Ovary (tissue), 9 donors: Measurements from ENCODE around the gene PIK3R1. TPM values are rescaled to one million over a fixed set of nuclear protein-coding genes. Genes with fewer than 3 reads are reported as not detected.

ENCODE experiments used
- DNase-seq, 5 donors: peaks; one replicate each; pipeline ENCODE4 v3.0.0-alpha.2; 2019 to 2020
- H3K27ac ChIP-seq, 2 donors: fragments of 200-600 bp; one replicate each; pipeline versions ENCODE4 v1.5.1 to v1.8.0; 2019 to 2022
- H3K27me3 ChIP-seq: fragments of 200-600 bp; one replicate; pipeline ENCODE4 v1.8.0; 2022
- H3K36me3 ChIP-seq: fragments of 200-600 bp; sonication (generic); one replicate; pipeline ENCODE4 v1.5.1; 2019
- H3K4me1 ChIP-seq: one replicate; pipeline ENCODE4 v1.8.1; 2013; ENCODE audit warnings: mild to moderate bottlenecking, moderate library complexity; ENCODE audit not compliant: insufficient read depth
- H3K4me3 ChIP-seq: fragments of 200-600 bp; sonication (generic); one replicate; pipeline ENCODE4 v1.5.1; 2017
- H3K9me3 ChIP-seq, 2 donors: fragments of 200-600 bp in 1 of 2; sonication (generic) in 1 of 2; one replicate each; pipeline versions ENCODE4 v1.5.1 to v1.8.1; 2013 to 2019; ENCODE audit warnings: mild to moderate bottlenecking in 1 of 2, moderate library complexity in 1 of 2
- EP300 ChIP-seq: sonication (generic); formaldehyde crosslinking; IDR thresholded peaks from one replicate; pipeline ENCODE4 v1.6.1; 2017; ENCODE audit warnings: antibody characterized with exemption
- POLR2A ChIP-seq: fragments of 450-650 bp; IDR thresholded peaks from one replicate; pipeline ENCODE4 v1.6.1; 2017; ENCODE audit warnings: antibody characterized with exemption, mild to moderate bottlenecking, moderate library complexity
- WGBS, 3 donors: extraction: QIAGEN DNeasy Blood & Tissue Kit in 1 of 3; methylation state at CpG; one replicate each; pipeline versions ENCODE4 v1.1.5 to v1.1.7; 2013 to 2017; 5-methylcytosine and 5-hydroxymethylcytosine counted together
- intact Hi-C, 4 donors: fragments of 100-400 bp; cut with DNase I; formaldehyde crosslinking; loops; one replicate each; pipeline versions ENCODE4 v1.11.0 to v1.15.1; 2022 to 2023
- polyA plus RNA-seq, 2 donors: library from polyadenylated mRNA; stranded (reverse); fragments of 200-250 nt in 1 of 2; fragments of 350-450 nt in 1 of 2; fragmentation: Illumina TruSeq in 1 of 2; extraction: RNeasy Lipid Tissue Mini Kit (QIAGEN cat#74804) in 1 of 2; gene quantifications; one replicate each; pipeline ENCODE4 v1.2.3, GENCODE V29; 2013 to 2014
- total RNA-seq, 7 donors: library from RNA; depleted of rRNA in 2 of 7; stranded (reverse); fragments of >200 nt in 2 of 7; fragmentation: NEBNext Ultra II Directional in 3 of 7; extraction: Animal tissue kit (Norgen Biotek cat#: 25700) in 3 of 7; gene quantifications; one replicate each; pipeline versions ENCODE4 v1.1.0 to v1.2.4, GENCODE V29; 2016 to 2023
- TF ChIP-seq, protein P1 (sequence below), 3 donors: fragments of 450-650 bp in 2 of 3; fragments of 200-600 bp in 1 of 3; IDR thresholded peaks; one replicate each; pipeline versions ENCODE4 v1.5.1 to v1.8.0; 2016 to 2022; ENCODE audit warnings: antibody characterized with exemption in 3 of 3, mild to moderate bottlenecking in 1 of 3
- donor health status: DM: no; HTN: no; CAD: no; lungs with moderate emphysema.
- donor health status: DM: no; HTN: no; CAD: no.
- donor health status: Bipolar disorder and iron deficiency.
- donor health status: DM: yes; HTN: yes; CAD: no.
- donor health status: DM: no; HTN: no; CAD: no.
- donor health status: DM: yes; HTN: yes; CAD: no.

The PIK3R1 gene
- total and polyA plus RNA-seq, 9 donors = 25.2 to 206 (median 81.2) TPM

DNA sequence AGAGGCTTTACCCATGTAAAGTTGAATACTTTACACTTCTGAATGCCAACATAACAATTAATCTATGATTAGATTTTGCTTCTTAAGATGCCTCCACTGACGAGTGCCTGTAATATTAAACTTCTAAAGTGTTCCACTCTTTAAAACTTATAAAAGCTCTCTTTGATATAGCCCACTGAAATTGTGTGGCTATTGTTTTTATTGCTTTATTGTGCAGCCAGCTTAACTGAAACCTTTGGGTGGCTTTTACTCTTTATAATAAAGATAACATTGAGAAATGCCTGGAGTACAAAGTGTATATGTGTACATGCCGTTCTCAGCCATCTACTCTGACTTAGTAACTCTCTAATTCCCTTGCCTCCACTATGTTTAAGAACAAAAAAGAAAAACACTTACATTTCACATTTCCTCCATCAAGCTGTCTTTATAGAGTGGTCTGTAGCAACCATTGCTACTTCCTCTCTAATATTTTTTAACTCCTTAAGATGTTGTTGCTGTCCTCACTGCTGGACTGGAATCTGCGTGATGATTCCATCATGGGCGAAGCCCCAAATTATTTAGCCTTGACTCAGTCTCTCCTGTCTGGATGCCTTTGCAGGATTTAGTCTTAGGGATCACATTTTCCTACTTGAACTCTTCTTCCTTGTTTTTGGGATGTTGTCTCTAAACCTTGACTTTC, 9.1 kb downstream of the PIK3R1 start:
- WGBS, 3 donors = 46 to 48% (median 46%) methylated on average over 4 of the region's 4 CpGs
- Histone ChIP-seq H3K27me3 (no peaks in the 10 kb centered on the region), H3K4me1 (peaks cover 10% of the 10 kb centered on the region), H3K27ac (no peak overlapping the region), H3K36me3 (no peaks in the 10 kb centered on the region), H3K4me3 (no peak overlapping the region), H3K9me3 (no peaks in the 10 kb centered on the region)
- TF ChIP-seq EP300 = no peak
- TF ChIP-seq, protein P1, sequence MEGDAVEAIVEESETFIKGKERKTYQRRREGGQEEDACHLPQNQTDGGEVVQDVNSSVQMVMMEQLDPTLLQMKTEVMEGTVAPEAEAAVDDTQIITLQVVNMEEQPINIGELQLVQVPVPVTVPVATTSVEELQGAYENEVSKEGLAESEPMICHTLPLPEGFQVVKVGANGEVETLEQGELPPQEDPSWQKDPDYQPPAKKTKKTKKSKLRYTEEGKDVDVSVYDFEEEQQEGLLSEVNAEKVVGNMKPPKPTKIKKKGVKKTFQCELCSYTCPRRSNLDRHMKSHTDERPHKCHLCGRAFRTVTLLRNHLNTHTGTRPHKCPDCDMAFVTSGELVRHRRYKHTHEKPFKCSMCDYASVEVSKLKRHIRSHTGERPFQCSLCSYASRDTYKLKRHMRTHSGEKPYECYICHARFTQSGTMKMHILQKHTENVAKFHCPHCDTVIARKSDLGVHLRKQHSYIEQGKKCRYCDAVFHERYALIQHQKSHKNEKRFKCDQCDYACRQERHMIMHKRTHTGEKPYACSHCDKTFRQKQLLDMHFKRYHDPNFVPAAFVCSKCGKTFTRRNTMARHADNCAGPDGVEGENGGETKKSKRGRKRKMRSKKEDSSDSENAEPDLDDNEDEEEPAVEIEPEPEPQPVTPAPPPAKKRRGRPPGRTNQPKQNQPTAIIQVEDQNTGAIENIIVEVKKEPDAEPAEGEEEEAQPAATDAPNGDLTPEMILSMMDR (IDR thresholded peaks at IDR 0.05) = no peak
- no peak for TF ChIP-seq POLR2A
- intact Hi-C loops = no loop called here
- DNase-seq = no peak

DNA sequence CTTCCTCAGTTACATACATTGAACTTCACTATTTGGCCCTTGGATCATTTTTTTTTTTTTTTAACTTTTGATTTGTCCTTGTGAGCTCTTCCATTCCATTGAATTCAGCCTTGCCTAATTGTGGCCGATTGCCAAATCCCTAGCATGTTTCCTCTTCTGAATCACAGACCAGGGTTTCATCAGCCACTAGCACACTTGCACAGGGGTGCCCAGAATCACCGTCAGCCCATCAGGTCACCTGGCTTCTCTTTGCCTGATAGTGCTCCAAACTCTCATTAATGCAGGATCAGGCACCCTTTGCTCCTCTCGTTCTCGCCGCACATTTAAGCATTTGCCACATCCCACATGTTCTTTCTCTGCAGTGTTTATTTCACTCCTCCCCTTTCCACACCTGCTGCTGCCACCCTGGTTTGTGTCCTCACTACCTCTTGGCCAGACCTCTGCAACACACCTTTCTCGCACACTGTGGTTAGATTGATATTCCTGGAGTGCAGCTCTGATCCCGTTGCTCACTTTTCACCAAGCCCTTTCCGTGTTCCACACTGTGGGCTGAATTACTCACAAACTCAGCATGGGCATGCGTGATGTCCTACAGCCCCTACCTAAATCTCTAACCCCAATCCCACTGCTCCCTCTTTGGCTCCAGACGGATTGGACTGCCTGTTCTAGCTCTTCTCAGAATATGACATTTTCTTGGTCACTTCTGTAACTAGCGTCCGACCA, 9.8 kb downstream of the PIK3R1 start:
- Histone ChIP-seq H3K36me3 (no peaks in the 10 kb centered on the region), H3K4me1 (peaks cover 10% of the 10 kb centered on the region), H3K27me3 (no peaks in the 10 kb centered on the region), H3K4me3 (no peak overlapping the region), H3K27ac (no peak overlapping the region), H3K9me3 (no peaks in the 10 kb centered on the region)
- TF ChIP-seq EP300 (no peak), POLR2A (no peak)
- TF ChIP-seq, protein P1 (IDR thresholded peaks at IDR 0.05) = no peak
- intact Hi-C loops = no loop called here
- WGBS, 3 donors = 81 to 83% (median 82%) methylated on average over 12 of the region's 12 CpGs
- DNase-seq = peak in 3 of 5 donors; percentile 57 to 74 (median 64)

DNA sequence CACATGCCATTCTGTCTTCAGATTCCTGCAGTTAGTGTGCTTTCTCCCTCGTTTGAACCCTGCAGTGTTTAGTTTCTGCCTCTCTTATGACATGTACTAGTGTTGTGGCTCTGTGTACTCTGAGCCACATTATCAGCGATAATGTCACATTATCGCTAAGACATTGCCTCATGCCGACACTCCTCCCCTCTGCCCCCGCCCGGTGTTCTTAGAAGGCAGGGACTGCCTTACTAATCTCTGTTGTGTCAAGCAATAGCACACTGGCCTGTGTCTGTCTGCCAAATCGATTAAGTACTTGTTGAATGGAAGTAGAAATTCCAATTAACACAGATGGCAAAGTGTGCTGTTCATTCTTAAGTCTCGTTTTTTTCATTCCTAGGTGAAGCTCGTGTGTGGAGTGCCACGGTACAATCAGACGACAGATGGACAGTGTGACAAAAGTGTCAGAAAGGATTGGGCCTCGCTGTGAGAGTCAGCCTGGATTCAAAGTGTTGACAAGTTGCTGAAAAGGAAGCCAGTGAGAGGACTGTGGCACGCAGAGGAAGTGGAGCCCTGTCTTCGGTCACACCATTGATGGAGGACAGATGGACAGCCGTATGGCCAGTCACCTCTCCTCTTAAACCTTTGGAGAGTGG, 10.5 kb downstream of the PIK3R1 start:
- DNase-seq = no peak
- 94 to 95% (median 94%) methylated on average over 15 of the region's 15 CpGs for WGBS, 3 donors
- intact Hi-C loops = no loop called here
- Histone ChIP-seq H3K27me3 (no peaks in the 10 kb centered on the region), H3K4me3 (no peak overlapping the region), H3K36me3 (no peaks in the 10 kb centered on the region), H3K27ac (no peak overlapping the region), H3K4me1 (peaks cover 10% of the 10 kb centered on the region), H3K9me3 (no peaks in the 10 kb centered on the region)
- TF ChIP-seq POLR2A (no peak), EP300 (no peak)

DNA sequence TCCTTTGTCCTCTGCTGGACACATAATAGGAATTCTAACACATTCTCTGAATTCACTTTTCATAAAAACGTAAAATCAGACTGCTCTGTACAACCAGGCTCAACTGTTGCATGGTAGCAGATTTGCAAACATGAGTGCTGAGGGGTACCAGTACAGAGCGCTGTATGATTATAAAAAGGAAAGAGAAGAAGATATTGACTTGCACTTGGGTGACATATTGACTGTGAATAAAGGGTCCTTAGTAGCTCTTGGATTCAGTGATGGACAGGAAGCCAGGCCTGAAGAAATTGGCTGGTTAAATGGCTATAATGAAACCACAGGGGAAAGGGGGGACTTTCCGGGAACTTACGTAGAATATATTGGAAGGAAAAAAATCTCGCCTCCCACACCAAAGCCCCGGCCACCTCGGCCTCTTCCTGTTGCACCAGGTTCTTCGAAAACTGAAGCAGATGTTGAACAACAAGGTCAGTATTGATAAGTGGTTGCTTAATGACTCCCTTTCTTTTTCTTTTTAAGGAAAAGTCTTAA, 11.1 kb downstream of the PIK3R1 start:
- no peak for TF ChIP-seq POLR2A
- TF ChIP-seq EP300 = no peak
- TF ChIP-seq, protein P1 (IDR thresholded peaks at IDR 0.05) = no peak
- Histone ChIP-seq H3K4me3 (no peak overlapping the region), H3K27ac (no peak overlapping the region), H3K36me3 (no peaks in the 10 kb centered on the region), H3K27me3 (no peaks in the 10 kb centered on the region), H3K4me1 (peaks cover 15% of the 10 kb centered on the region), H3K9me3 (no peaks in the 10 kb centered on the region)
- WGBS, 3 donors = 87 to 90% (median 88%) methylated on average over 8 of the region's 8 CpGs
- DNase-seq = no peak
- intact Hi-C loops = no loop called here
